GM23248 (cell line): ENCODE measurements around the gene HSPBAP1. TPM values are rescaled to one million over a fixed set of nuclear protein-coding genes. Genes with fewer than 3 reads are reported as not detected.
A peak's percentile ranks its signal among the peaks of the same experiment; 100 is the strongest.
"Not testable (repeated sequence)": the region's sequence is repeated elsewhere in the genome, so short reads cannot be mapped to it uniquely, and the experiment has no call there.

Source experiments
- DNase-seq: peaks from one replicate; pipeline ENCODE4 v3.0.0-alpha.2; 2015
- H2AFZ ChIP-seq: fragments of 200-600 bp; sonication (generic); 2 replicates; pipeline ENCODE4 v1.6.1; 2016; ENCODE audit warnings: antibody characterized with exemption
- H3F3A ChIP-seq: fragments of 200-600 bp; sonication (generic); 2 replicates; pipeline ENCODE4 v1.6.1; 2016; ENCODE audit warnings: mild to moderate bottlenecking, antibody characterized with exemption, mixed run types; ENCODE audit not compliant: insufficient read depth
- H3K27ac ChIP-seq: fragments of 200-600 bp; sonication (generic); 2 replicates; pipeline ENCODE4 v1.5.1; 2016; ENCODE audit warnings: mild to moderate bottlenecking
- H3K27me3 ChIP-seq: fragments of 200-600 bp; sonication (generic); replicated peaks from 2 replicates; pipeline ENCODE4 v1.6.1; 2016; ENCODE audit warnings: mild to moderate bottlenecking; ENCODE audit not compliant: insufficient read depth
- H3K36me3 ChIP-seq: fragments of 200-600 bp; sonication (generic); 2 replicates; pipeline ENCODE4 v1.6.1; 2016; ENCODE audit warnings: low read depth, mild to moderate bottlenecking
- H3K4me1 ChIP-seq: fragments of 200-600 bp; sonication (generic); 2 replicates; pipeline ENCODE4 v1.6.1; 2016; ENCODE audit warnings: mild to moderate bottlenecking; ENCODE audit not compliant: insufficient read depth
- H3K4me2 ChIP-seq: fragments of 200-600 bp; sonication (generic); one replicate; pipeline ENCODE4 v1.6.1; 2016; ENCODE audit warnings: mild to moderate bottlenecking; ENCODE audit not compliant: unreplicated experiment
- H3K4me3 ChIP-seq: fragments of 200-600 bp; sonication (generic); 2 replicates; pipeline ENCODE4 v1.5.1; 2016; ENCODE audit warnings: mild to moderate bottlenecking
- H3K79me2 ChIP-seq: fragments of 200-600 bp; sonication (generic); 2 replicates; pipeline ENCODE4 v1.6.1; 2016; ENCODE audit warnings: mild to moderate bottlenecking; ENCODE audit not compliant: insufficient read depth
- H3K9ac ChIP-seq: fragments of 200-600 bp; sonication (generic); 2 replicates; pipeline ENCODE4 v1.6.1; 2016; ENCODE audit warnings: mild to moderate bottlenecking
- H3K9me2 ChIP-seq: fragments of 200-600 bp; sonication (generic); 2 replicates; pipeline ENCODE4 v1.6.1; 2016; ENCODE audit warnings: mixed run types, mild to moderate bottlenecking, moderate library complexity; ENCODE audit not compliant: insufficient read depth
- H3K9me3 ChIP-seq: fragments of 200-600 bp; sonication (generic); one replicate; pipeline ENCODE4 v1.6.1; 2017; ENCODE audit warnings: low read depth
- H4K20me1 ChIP-seq: fragments of 200-600 bp; sonication (generic); 2 replicates; pipeline ENCODE4 v1.6.0; 2016; ENCODE audit not compliant: insufficient read depth
- EZH2 ChIP-seq: fragments of 200-600 bp; sonication (generic); IDR thresholded peaks from 2 replicates; pipeline ENCODE4 v1.6.1; 2018; ENCODE audit warnings: antibody characterized with exemption, mild to moderate bottlenecking; ENCODE audit not compliant: insufficient read depth, poor library complexity, severe bottlenecking
- EZH2phosphoT487 ChIP-seq: fragments of 200-600 bp; sonication (generic); IDR thresholded peaks from 2 replicates; pipeline ENCODE4 v1.6.1; 2018; ENCODE audit warnings: antibody characterized with exemption, moderate library complexity, mild to moderate bottlenecking, low read depth; ENCODE audit not compliant: insufficient read depth
- WGBS, 2 experiments: methylation state at CpG; one replicate each; pipeline ENCODE4 v1.1.6; 2015 to 2017; ENCODE audit warnings: low lambda C conversion rate in 2 of 2, low coverage in 1 of 2; ENCODE audit errors: missing lambda C conversion rate in 2 of 2; 5-methylcytosine and 5-hydroxymethylcytosine counted together
- in situ Hi-C: fragments of 300-500 bp; cut with MboI; formaldehyde crosslinking; loops from 2 replicates; pipeline ENCODE4 v1.15.0; 2020
- polyA plus RNA-seq: library from polyadenylated mRNA; unstranded; fragments of >200 nt; fragmentation: Nextera tagmentation; extraction: Ambion mirVana; gene quantifications from 2 replicates; pipeline ENCODE4 v1.2.1, GENCODE V29; 2016
- total RNA-seq: library from RNA; depleted of rRNA; stranded (reverse); fragments of >200 nt; shearing (Covaris generic); gene quantifications from 2 replicates; pipeline ENCODE4 v1.2.3, GENCODE V29; 2014

The HSPBAP1 gene
- total and polyA plus RNA-seq, 2 experiments from 2014 or later = 4.0 to 4.3 TPM

GRCh38 chr3:122745369-122746021, 48.1 kb downstream of the HSPBAP1 start:
- Histone ChIP-seq H3K36me3 (no peaks in the 10 kb centered on the region; the same call in 1 of the 2 replicates), H3K4me3 (no peak overlapping the region), H3K4me2 (no peak overlapping the region), H3K27ac (peak overlapping the region; percentile 46), H3K4me1 (peaks cover 8% of the 10 kb centered on the region; the same call in 1 of the 2 replicates), H3K79me2 (no peaks in the 10 kb centered on the region), H3F3A (no peaks in the 10 kb centered on the region), H3K9me3 (no peaks in the 10 kb centered on the region), H4K20me1 (no peaks in the 10 kb centered on the region), H3K9ac (no peak overlapping the region), H2AFZ (no peak overlapping the region), H3K9me2 (no peaks in the 10 kb centered on the region), H3K27me3 (no peaks in the 10 kb centered on the region)
- DNase-seq = peak; percentile 82
- in situ Hi-C loops = no loop called here
- 93 to 95% methylated on average over 4 of the region's 4 CpGs for WGBS, 2 experiments
- no peak for TF ChIP-seq EZH2phosphoT487
- TF ChIP-seq EZH2 = no peak

- Histone ChIP-seq H3K9ac (no peak overlapping the region), H3K9me2 (no peaks in the 10 kb centered on the region), H3F3A (no peaks in the 10 kb centered on the region), H3K4me1 (peaks cover 8% of the 10 kb centered on the region; the same call in 1 of the 2 replicates), H4K20me1 (no peaks in the 10 kb centered on the region), H3K27me3 (no peaks in the 10 kb centered on the region), H3K4me3 (no peak overlapping the region), H2AFZ (no peak overlapping the region), H3K79me2 (no peaks in the 10 kb centered on the region), H3K36me3 (no peaks in the 10 kb centered on the region; the same call in 1 of the 2 replicates), H3K4me2 (no peak overlapping the region), H3K27ac (no peak overlapping the region), H3K9me3 (no peaks in the 10 kb centered on the region)
- in situ Hi-C loops = no loop called here
- WGBS, 2 experiments = 93 to 95% methylated on average over 4 of the region's 4 CpGs
- DNase-seq = no peak
- TF ChIP-seq EZH2phosphoT487 (no peak), EZH2 (no peak)
Measured at GRCh38 chr3:122743581-122744120, 50.0 kb downstream of the HSPBAP1 start.

GRCh38 chr3:122742234-122742633, 51.4 kb downstream of the HSPBAP1 start:
- TF ChIP-seq EZH2phosphoT487 = no peak
- TF ChIP-seq EZH2 = no peak
- no peaks in the 10 kb centered on the region for H4K20me1 ChIP-seq
- no peaks in the 10 kb centered on the region for H3K9me2 ChIP-seq
- no peak for DNase-seq
- in situ Hi-C loops = no loop called here
- H3F3A ChIP-seq = no peaks in the 10 kb centered on the region
- no peak overlapping the region for H2AFZ ChIP-seq
- H3K9ac ChIP-seq = no peak overlapping the region
- no peaks in the 10 kb centered on the region for H3K79me2 ChIP-seq
- H3K27me3 ChIP-seq = no peaks in the 10 kb centered on the region
- H3K36me3 ChIP-seq = no peaks in the 10 kb centered on the region; the same call in 1 of the 2 replicates
- H3K4me3 ChIP-seq = no peak overlapping the region
- H3K27ac ChIP-seq = no peak overlapping the region
- no peaks in the 10 kb centered on the region for H3K9me3 ChIP-seq
- H3K4me2 ChIP-seq = no peak overlapping the region
- H3K4me1 ChIP-seq = peaks cover 8% of the 10 kb centered on the region; the same call in 1 of the 2 replicates

- Histone ChIP-seq H3K9ac (no peak overlapping the region), H3K4me2 (no peak overlapping the region), H3K9me2 (no peaks in the 10 kb centered on the region), H3K36me3 (no peaks in the 10 kb centered on the region; the same call in 1 of the 2 replicates), H3F3A (no peaks in the 10 kb centered on the region), H3K27me3 (no peaks in the 10 kb centered on the region), H3K27ac (no peak overlapping the region), H2AFZ (no peak overlapping the region), H3K79me2 (no peaks in the 10 kb centered on the region), H4K20me1 (no peaks in the 10 kb centered on the region), H3K4me1 (no peaks in the 10 kb centered on the region), H3K9me3 (no peaks in the 10 kb centered on the region), H3K4me3 (no peak overlapping the region)
- in situ Hi-C loops = no loop called here
- DNase-seq = no peak
- WGBS, 2 experiments = 86 to 89% methylated on average over 3 of the region's 3 CpGs
- TF ChIP-seq EZH2phosphoT487 (no peak), EZH2 (no peak)
Measured at GRCh38 chr3:122739172-122739571, 54.5 kb downstream of the HSPBAP1 start.

GRCh38 chr3:122732682-122733525, 60.7 kb downstream of the HSPBAP1 start:
- H3K27ac ChIP-seq, H3K4me2 ChIP-seq, H3K36me3 ChIP-seq, H3K9me2 ChIP-seq, H3K9me3 ChIP-seq, in situ Hi-C loops, H3K9ac ChIP-seq, H3K4me3 ChIP-seq, DNase-seq, H3K27me3 ChIP-seq, H3K79me2 ChIP-seq, H2AFZ ChIP-seq, H3F3A ChIP-seq, H3K4me1 ChIP-seq, H4K20me1 ChIP-seq: not testable (repeated sequence)
- WGBS, 2 experiments = 96 to 97% methylated on average over 21 to 22 of the region's 22 CpGs
